GM19328 (cell line): Measurements from ENCODE around the gene SHKBP1.
"Not testable (repeated sequence)": the region's sequence is repeated elsewhere in the genome, so short reads cannot be mapped to it uniquely, and the experiment has no call there.

Experiments
- ATAC-seq: cut with Tn5 transposase; IDR thresholded peaks from one replicate; pipeline ENCODE4 v1.9.1; 2021; ENCODE audit warnings: mild to moderate bottlenecking, moderate library complexity; ENCODE audit not compliant: unreplicated experiment

Gene SHKBP1

GRCh38 chr19:40553885-40554857, 22.5 kb upstream of the SHKBP1 start:
- ATAC-seq, result no peak

GRCh38 chr19:40555978-40556689, 20.5 kb upstream of the SHKBP1 start:
- ATAC-seq, result no peak

GRCh38 chr19:40556953-40557530, 19.6 kb upstream of the SHKBP1 start:
- no peak for ATAC-seq

- ATAC-seq, result no peak
These were observed 17.3 kb upstream of the SHKBP1 start for GRCh38 chr19:40559394-40559793.

GRCh38 chr19:40560092-40560507, 16.6 kb upstream of the SHKBP1 start:
- ATAC-seq, result no peak

GRCh38 chr19:40561947-40562346, 14.7 kb upstream of the SHKBP1 start:
- no peak for ATAC-seq

- not testable (repeated sequence) for ATAC-seq
These were observed 12.1 kb upstream of the SHKBP1 start for GRCh38 chr19:40564535-40564934.

- no peak for ATAC-seq
These were observed 11.3 kb upstream of the SHKBP1 start for GRCh38 chr19:40565355-40565754.

- ATAC-seq, result no peak
These were observed 10.7 kb upstream of the SHKBP1 start for GRCh38 chr19:40565910-40566495.

- ATAC-seq, result no peak
These were observed 9.5 kb upstream of the SHKBP1 start for GRCh38 chr19:40567040-40567749.

GRCh38 chr19:40567750-40568494, 8.8 kb upstream of the SHKBP1 start:
- no peak for ATAC-seq

GRCh38 chr19:40570313-40571004, 6.2 kb upstream of the SHKBP1 start:
- ATAC-seq, result peak; percentile 86

GRCh38 chr19:40571005-40571318, 5.7 kb upstream of the SHKBP1 start:
- ATAC-seq, result no peak

- no peak for ATAC-seq
These were observed 4.7 kb upstream of the SHKBP1 start for GRCh38 chr19:40571831-40572495.

- ATAC-seq, result no peak
These were observed 1.3 kb upstream of the SHKBP1 start for GRCh38 chr19:40575326-40575725.

- peak; percentile 15 for ATAC-seq
These were observed 505 bp upstream of the SHKBP1 start for GRCh38 chr19:40576151-40576584.

- no peak for ATAC-seq
These were observed 1.8 kb downstream of the SHKBP1 start for GRCh38 chr19:40578442-40578908.

- ATAC-seq, result no peak
These were observed 3.9 kb downstream of the SHKBP1 start for GRCh38 chr19:40580619-40581018.

GRCh38 chr19:40581531-40581930, 4.9 kb downstream of the SHKBP1 start:
- ATAC-seq, result no peak
